ENCODE data around the gene KRTAP4-3.
"Not testable (repeated sequence)": the region's sequence is repeated elsewhere in the genome, so short reads cannot be mapped to it uniquely, and the experiment has no call there.

The KRTAP4-3 gene

DNA sequence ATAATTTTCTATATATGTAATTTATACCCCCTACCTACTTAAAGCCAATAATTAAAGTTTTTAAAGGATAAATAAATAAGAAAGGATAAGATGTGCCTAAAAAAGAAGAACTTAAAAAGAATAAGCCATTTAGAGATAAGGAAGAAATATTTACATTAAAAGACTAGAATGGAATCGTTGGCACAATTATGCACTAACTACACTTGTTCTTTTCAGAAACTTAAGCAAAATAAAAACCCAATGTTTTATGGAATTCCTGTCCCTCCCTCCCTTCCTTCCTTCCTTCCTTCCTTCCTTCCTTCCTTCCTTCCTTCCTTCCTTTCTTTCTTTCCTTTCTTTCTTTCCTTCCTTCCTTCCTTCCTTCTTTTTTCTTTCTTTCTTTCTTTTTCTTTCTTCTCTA, 23.2 kb downstream of the KRTAP4-3 start:
- DNase-seq (ENCODE audit: extremely low read depth, low read depth): no peak
- no peak overlapping the region for H3K4me3 ChIP-seq (replicated peaks; ENCODE audit: low read depth, low read length)
- TF ChIP-seq, protein P1, sequence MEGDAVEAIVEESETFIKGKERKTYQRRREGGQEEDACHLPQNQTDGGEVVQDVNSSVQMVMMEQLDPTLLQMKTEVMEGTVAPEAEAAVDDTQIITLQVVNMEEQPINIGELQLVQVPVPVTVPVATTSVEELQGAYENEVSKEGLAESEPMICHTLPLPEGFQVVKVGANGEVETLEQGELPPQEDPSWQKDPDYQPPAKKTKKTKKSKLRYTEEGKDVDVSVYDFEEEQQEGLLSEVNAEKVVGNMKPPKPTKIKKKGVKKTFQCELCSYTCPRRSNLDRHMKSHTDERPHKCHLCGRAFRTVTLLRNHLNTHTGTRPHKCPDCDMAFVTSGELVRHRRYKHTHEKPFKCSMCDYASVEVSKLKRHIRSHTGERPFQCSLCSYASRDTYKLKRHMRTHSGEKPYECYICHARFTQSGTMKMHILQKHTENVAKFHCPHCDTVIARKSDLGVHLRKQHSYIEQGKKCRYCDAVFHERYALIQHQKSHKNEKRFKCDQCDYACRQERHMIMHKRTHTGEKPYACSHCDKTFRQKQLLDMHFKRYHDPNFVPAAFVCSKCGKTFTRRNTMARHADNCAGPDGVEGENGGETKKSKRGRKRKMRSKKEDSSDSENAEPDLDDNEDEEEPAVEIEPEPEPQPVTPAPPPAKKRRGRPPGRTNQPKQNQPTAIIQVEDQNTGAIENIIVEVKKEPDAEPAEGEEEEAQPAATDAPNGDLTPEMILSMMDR (IDR thresholded peaks at IDR 0.05; ENCODE audit: low read depth, low read length, missing control alignments): no peak

DNA sequence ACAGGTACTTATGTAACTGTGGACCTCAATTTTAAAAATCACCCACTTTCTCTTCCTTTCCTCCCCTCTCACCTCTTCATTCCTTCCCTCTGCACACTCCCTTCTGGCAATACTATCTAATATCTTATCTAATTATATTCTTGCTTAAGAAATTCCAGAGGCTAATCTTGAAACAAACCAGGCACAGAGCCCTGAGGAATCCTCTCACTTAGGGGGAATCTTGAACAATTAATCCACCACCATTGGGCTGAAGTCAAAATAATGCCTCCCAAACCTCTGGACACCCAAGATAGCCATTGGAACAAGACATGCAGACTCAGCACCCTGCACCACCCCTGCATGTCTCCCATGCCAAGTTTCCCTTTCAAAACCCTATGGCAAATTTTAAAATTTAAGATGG, 26.7 kb downstream of the KRTAP4-3 start:
- TF ChIP-seq, protein P1 (IDR thresholded peaks at IDR 0.05; ENCODE audit: low read depth, low read length, missing control alignments): no peak
- no peak for DNase-seq (ENCODE audit: extremely low read depth, low read depth)
- no peak overlapping the region for H3K4me3 ChIP-seq (replicated peaks; ENCODE audit: low read depth, low read length)

DNA sequence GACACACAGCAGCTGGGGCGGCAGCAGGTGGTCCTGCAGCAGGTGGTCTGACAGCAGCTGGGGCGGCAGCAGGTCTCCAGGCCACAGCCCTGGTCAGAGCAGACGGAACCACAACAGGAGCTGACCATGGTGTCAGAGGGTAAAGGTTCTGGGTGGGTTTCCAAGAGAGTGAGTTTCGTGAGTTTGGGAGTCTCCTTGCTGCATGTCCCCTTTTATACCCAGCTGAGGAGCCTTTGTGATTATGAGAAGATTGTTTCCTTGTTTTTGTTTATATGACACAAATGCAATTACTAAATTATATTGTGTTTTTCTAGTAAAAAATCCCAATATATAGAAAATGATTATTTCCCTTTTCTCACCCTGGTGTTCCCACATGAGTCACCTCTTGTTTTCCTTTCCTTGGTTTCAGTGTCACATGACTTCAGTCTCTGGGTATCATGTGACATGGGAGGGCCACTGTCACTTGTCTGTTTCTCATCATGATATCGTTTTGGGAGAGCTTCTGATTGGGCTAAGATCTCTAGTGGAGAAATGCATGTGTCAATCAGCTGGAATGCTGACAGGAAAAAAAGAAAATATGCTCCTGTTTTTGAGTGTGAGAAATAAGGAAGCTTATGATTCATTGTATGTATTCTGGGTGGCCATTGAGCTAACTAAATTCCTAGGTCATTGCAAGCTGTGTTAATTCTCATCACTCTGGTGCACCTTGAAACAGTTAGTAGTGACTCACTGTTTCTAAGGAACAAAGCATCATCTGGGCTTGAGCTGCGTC, 27.5 kb downstream of the KRTAP4-3 start, which contains the start of gene KRTAP4-6:
KRTAP4-6 (minus strand) TSS at position 185 of the 772 bp plus-strand sequence; CDS start at position 128, 57 bp downstream.
- H3K4me3 ChIP-seq (replicated peaks; ENCODE audit: low read depth, low read length): no peak within 1 kb of the TSS
- peak; percentile 35 for DNase-seq (ENCODE audit: extremely low read depth, low read depth)
- TF ChIP-seq, protein P1 (IDR thresholded peaks at IDR 0.05; ENCODE audit: low read depth, low read length, missing control alignments): no peak

DNA sequence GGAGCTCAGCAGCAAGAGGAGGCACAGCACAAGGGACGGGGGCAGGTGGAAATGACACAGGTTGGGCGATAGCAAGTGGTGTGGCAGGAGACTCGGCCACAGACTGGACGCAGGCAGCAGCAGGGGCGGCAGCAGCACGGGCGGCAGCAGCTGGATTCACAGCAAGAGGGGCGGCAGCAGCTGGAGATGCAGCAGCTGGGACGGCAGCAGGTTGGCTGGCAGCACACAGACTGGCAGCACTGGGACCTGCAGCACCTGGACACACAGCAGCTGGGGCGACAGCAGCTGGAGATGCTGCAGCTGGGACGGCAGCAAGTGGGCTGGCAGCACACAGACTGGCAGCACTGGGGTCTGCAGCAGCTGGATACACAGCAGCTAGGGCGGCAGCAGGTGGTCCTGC, 28.2 kb downstream of the KRTAP4-3 start:
- not testable (repeated sequence) for DNase-seq (ENCODE audit: extremely low read depth, low read depth); H3K4me3 ChIP-seq (replicated peaks; ENCODE audit: low read depth, low read length)

DNA sequence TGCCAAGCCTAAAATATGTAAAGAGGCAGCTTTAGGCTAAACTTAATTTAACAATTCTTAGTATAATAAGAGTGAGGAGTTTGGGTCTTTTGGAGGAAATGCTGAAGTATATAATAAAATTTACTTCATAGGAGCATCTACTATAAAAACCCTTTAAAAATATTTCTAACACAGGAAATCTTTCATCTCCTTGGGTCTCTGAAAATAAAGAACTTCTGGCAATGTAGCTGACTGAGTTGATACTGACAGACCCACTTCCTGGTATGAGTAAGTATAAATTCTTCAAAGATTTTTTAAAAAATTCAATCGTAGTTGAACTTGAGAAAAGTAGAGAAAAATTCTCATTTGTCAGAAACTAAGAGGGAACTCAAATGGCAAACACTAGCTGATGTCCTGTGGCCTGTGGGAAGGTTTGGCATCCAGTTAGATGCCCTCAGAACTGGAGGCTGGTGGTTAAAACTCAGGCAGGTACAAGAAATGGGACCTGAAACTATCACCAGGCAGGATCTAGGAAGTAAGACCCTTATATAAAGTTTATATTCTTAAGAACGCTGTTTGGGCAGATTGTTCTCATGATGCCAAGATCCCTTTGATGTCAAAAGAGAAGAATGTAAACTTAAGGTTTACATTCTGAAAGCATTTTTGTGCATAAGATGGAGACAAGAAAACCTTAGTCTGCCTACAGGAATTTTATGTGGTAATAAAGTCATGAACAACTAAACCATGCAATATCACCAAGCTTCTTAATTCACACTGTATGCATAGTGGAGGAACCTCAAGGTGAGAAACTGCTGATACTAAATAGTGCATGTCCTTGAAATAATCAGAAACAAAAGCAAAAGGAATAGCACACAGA, 33.9 kb downstream of the KRTAP4-3 start:
- no peak overlapping the region for H3K4me3 ChIP-seq (replicated peaks; ENCODE audit: low read depth, low read length)
- TF ChIP-seq, protein P1 (IDR thresholded peaks at IDR 0.05; ENCODE audit: low read depth, low read length, missing control alignments): no peak
- no peak for DNase-seq (ENCODE audit: extremely low read depth, low read depth)

DNA sequence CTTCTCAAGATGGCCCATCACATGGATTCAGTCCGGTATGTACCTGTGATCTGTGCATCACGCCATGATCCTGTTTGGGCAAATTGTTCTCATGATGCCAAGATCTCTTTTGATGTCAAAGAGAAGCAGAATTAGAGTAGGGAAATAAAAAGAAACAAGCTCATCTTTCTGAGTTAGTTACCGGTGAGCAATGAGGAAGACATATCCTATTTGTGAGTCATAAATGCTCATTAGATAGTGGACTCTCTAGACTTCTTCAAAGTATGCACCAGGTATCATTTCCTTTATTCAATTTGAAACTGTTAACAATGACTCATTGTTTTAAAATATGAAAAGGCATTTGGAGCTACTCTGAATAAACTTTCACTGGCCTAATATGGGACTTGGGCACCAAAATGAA, 36.0 kb downstream of the KRTAP4-3 start:
- TF ChIP-seq, protein P1 (IDR thresholded peaks at IDR 0.05; ENCODE audit: low read depth, low read length, missing control alignments): no peak
- H3K4me3 ChIP-seq (replicated peaks; ENCODE audit: low read depth, low read length): no peak overlapping the region
- no peak for DNase-seq (ENCODE audit: extremely low read depth, low read depth)

DNA sequence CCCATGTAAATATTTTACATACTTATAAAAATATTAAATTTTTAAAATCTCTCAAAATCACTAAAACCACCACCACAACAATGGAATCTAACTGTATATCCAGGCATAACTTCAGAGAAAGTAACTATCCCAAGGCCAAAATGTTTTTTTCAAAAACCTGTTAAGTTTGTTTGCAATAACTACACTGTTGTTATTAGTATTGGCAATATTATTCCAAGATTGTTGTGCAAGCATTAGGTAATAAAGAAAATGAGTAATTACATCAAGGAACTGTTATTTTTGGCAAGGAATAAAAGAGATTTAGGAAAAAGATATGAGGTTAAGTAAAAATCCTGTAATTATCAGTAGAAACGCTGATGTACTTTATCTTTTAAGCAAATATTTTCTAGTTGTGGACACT, 40.6 kb downstream of the KRTAP4-3 start:
- no peak overlapping the region for H3K4me3 ChIP-seq (replicated peaks; ENCODE audit: low read depth, low read length)
- TF ChIP-seq, protein P1 (IDR thresholded peaks at IDR 0.05; ENCODE audit: low read depth, low read length, missing control alignments): no peak
- DNase-seq (ENCODE audit: extremely low read depth, low read depth): no peak

Measured in HFF-Myc (cell line).